BJ (cell line): ENCODE results near the gene IGFBP3. TPM values are rescaled to one million over a fixed set of nuclear protein-coding genes. Genes with fewer than 3 reads are reported as not detected.

Source experiments
- CTCF ChIA-PET: fragments of 350-600 bp; formaldehyde crosslinking; extraction: SDS; loops from one replicate; lab custom pipeline; 2021; ENCODE audit warnings: antibody characterized with exemption, inconsistent platforms; lab: Yijun Ruan, JAX
- POLR2A ChIA-PET: fragments of 300-600 bp; sonication (Branson Sonifier 250); formaldehyde crosslinking; extraction: SDS; loops from one replicate; lab custom pipeline; 2021; ENCODE audit warnings: antibody characterized with exemption; lab: Charles Lee
- DNase-seq: peaks from one replicate; pipeline ENCODE4 v3.0.0-alpha.2; 2011; ENCODE audit warnings: low read depth
- H3K27me3 ChIP-seq: 2 replicates; pipeline ENCODE4 v1.6.0; 2011; ENCODE audit warnings: low read length; ENCODE audit not compliant: control insufficient read depth, insufficient read depth
- H3K36me3 ChIP-seq: 2 replicates; pipeline ENCODE4 v1.5.1; 2011; ENCODE audit warnings: low read length; ENCODE audit not compliant: control insufficient read depth, insufficient read depth
- H3K4me3 ChIP-seq: 2 replicates; pipeline ENCODE4 v1.5.1; 2011; ENCODE audit warnings: low read depth, mild to moderate bottlenecking, control low read depth, low read length
- CTCF ChIP-seq: IDR thresholded peaks from 2 replicates; pipeline ENCODE4 v1.5.1; 2011; ENCODE audit warnings: low read depth, mild to moderate bottlenecking, control low read depth, inconsistent platforms, low read length, moderate library complexity; ENCODE audit not compliant: insufficient read depth
- polyA plus RNA-seq: library from polyadenylated mRNA; depleted of rRNA; stranded (reverse); fragments of >200 nt; gene quantifications from 2 replicates; pipeline ENCODE4 v1.2.3, GENCODE V29; 2011

The IGFBP3 gene
- polyA plus RNA-seq, 1 experiment = 3,005 TPM

- Histone ChIP-seq H3K4me3 (no peak overlapping the region), H3K27me3 (no peaks in the 10 kb centered on the region), H3K36me3 (no peaks in the 10 kb centered on the region)
- no peak for DNase-seq
- no peak for TF ChIP-seq CTCF
- CTCF ChIA-PET = interaction anchor here (0.9 to 1.9 kb wide), 2 partner anchors 15 to 17 kb away, joined by 3 to 9 read pairs; no protein-coding TSS in a partner anchor
- POLR2A ChIA-PET = no interaction called here
Observed at GRCh38 chr7:45937862-45938261, 16.8 kb upstream of the IGFBP3 start.

- DNase-seq = peak; percentile 39
- POLR2A ChIA-PET = no interaction called here
- no peak for TF ChIP-seq CTCF
- H3K4me3 ChIP-seq = no peak overlapping the region
- no peaks in the 10 kb centered on the region for H3K27me3 ChIP-seq
- no peaks in the 10 kb centered on the region for H3K36me3 ChIP-seq
- CTCF ChIA-PET = interaction anchor here (1.9 kb wide), 1 partner anchor 14 kb away, joined by 9 read pairs; no protein-coding TSS in a partner anchor
Observed at GRCh38 chr7:45937301-45937700, 16.2 kb upstream of the IGFBP3 start.

- H3K36me3 ChIP-seq = no peaks in the 10 kb centered on the region
- POLR2A ChIA-PET = no interaction called here
- no peak overlapping the region for H3K4me3 ChIP-seq
- CTCF ChIA-PET = interaction anchor here (1.4 kb wide), 1 partner anchor 34 kb away, joined by 4 read pairs; no protein-coding TSS in a partner anchor
- TF ChIP-seq CTCF = no peak
- no peaks in the 10 kb centered on the region for H3K27me3 ChIP-seq
- no peak for DNase-seq
Observed at GRCh38 chr7:45930967-45931366, 9.9 kb upstream of the IGFBP3 start.

- Histone ChIP-seq H3K36me3 (no peaks in the 10 kb centered on the region), H3K27me3 (no peaks in the 10 kb centered on the region), H3K4me3 (no peak overlapping the region)
- CTCF ChIA-PET = no interaction called here
- TF ChIP-seq CTCF = no peak
- POLR2A ChIA-PET = no interaction called here
- no peak for DNase-seq
Observed at GRCh38 chr7:45927721-45928120, 6.6 kb upstream of the IGFBP3 start.

GRCh38 chr7:45924283-45924682, 3.2 kb upstream of the IGFBP3 start:
- DNase-seq = no peak
- H3K4me3 ChIP-seq = no peak overlapping the region
- H3K27me3 ChIP-seq = no peaks in the 10 kb centered on the region
- CTCF ChIA-PET = interaction anchor here (0.6 to 10.5 kb wide), 18 partner anchors 11 to 1261 kb away, joined by 3 to 88 read pairs (median 10); no protein-coding TSS in a partner anchor
- POLR2A ChIA-PET = interaction anchor here (0.6 kb wide), 1 partner anchor 1558 kb away, joined by 3 read pairs; no protein-coding TSS in a partner anchor
- H3K36me3 ChIP-seq = no peaks in the 10 kb centered on the region
- TF ChIP-seq CTCF = no peak
